Measurements from ENCODE around the gene RPL12.
A peak's percentile ranks its signal among the peaks of the same experiment; 100 is the strongest.

The RPL12 gene

GRCh38 chr9:127411122-127411521, 40.1 kb downstream of the RPL12 start:
- DNase-seq: no peak
- intact Hi-C loops (cut with DNase I): no loop called here

GRCh38 chr9:127407492-127407843, 43.7 kb downstream of the RPL12 start:
- intact Hi-C loops (cut with DNase I): no loop called here
- peak in 1 of 10 donors; percentile 28 for DNase-seq

GRCh38 chr9:127406799-127407491, 44.3 kb downstream of the RPL12 start:
- intact Hi-C loops (cut with DNase I): no loop called here
- peak in 1 of 10 donors; percentile 50 for DNase-seq

- intact Hi-C loops (cut with DNase I): no loop called here
These were observed 45.7 kb downstream of the RPL12 start for GRCh38 chr9:127405344-127406125.

GRCh38 chr9:127404631-127405030, 46.6 kb downstream of the RPL12 start:
- peak in 1 of 10 donors; percentile 59 for DNase-seq
- intact Hi-C loops (cut with DNase I): no loop called here

More at GRCh38 chr9:127405344-127406125, 45.7 kb downstream of the RPL12 start:
- peak in 1 of 10 donors; percentile 65 for DNase-seq

- intact Hi-C loops (cut with DNase I): no loop called here
These were observed 47.6 kb downstream of the RPL12 start for GRCh38 chr9:127403507-127404192.

GRCh38 chr9:127402401-127403090, 48.7 kb downstream of the RPL12 start:
- DNase-seq: peak in 5 of 10 donors; percentile 39 to 93 (median 54)
- intact Hi-C loops (cut with DNase I): no loop called here

More at GRCh38 chr9:127403507-127404192, 47.6 kb downstream of the RPL12 start:
- DNase-seq: peak in 1 of 10 donors; percentile 62

GRCh38 chr9:127399736-127400269, 51.4 kb downstream of the RPL12 start:
- intact Hi-C loops (cut with DNase I): loop anchor here (5.0 kb wide), 1 partner anchor 178 kb away; no protein-coding TSS in a partner anchor
- peak in 1 of 10 donors; percentile 37 for DNase-seq

- intact Hi-C loops (cut with DNase I): loop anchor here (5.0 kb wide), 1 partner anchor 177 kb away; no protein-coding TSS in a partner anchor
- DNase-seq: peak in 1 of 10 donors; percentile 61
These were observed 52.3 kb downstream of the RPL12 start for GRCh38 chr9:127398715-127399400.

- intact Hi-C loops (cut with DNase I): loop anchor here (5.0 kb wide), 1 partner anchor 176 kb away; no protein-coding TSS in a partner anchor
- DNase-seq: no peak
These were observed 52.9 kb downstream of the RPL12 start for GRCh38 chr9:127398275-127398647.
